ENCODE data around the gene SYNE2.
"Not testable (repeated sequence)": the region's sequence is repeated elsewhere in the genome, so short reads cannot be mapped to it uniquely, and the experiment has no call there.

SYNE2 gene

GRCh38 chr14:64137657-64138290 is 285.0 kb downstream of the SYNE2 start:
- no peak for DNase-seq

- no peak for DNase-seq
These were observed 294.5 kb downstream of the SYNE2 start for GRCh38 chr14:64147126-64147790.

GRCh38 chr14:64149921-64150320 is 297.1 kb downstream of the SYNE2 start:
- DNase-seq: no peak

GRCh38 chr14:64158608-64159007 is 305.8 kb downstream of the SYNE2 start:
- DNase-seq: no peak

GRCh38 chr14:64159588-64159987 is 306.8 kb downstream of the SYNE2 start:
- DNase-seq: no peak

- DNase-seq: no peak
These were observed 317.4 kb downstream of the SYNE2 start for GRCh38 chr14:64170181-64170580.

- no peak for DNase-seq
These were observed 322.3 kb downstream of the SYNE2 start for GRCh38 chr14:64174922-64175782.

GRCh38 chr14:64176330-64176729 is 323.5 kb downstream of the SYNE2 start:
- no peak for DNase-seq

GRCh38 chr14:64178814-64179213 is 326.0 kb downstream of the SYNE2 start:
- no peak for DNase-seq

- not testable (repeated sequence) for DNase-seq
These were observed 330.1 kb downstream of the SYNE2 start for GRCh38 chr14:64182908-64183307.

GRCh38 chr14:64184103-64184729 is 331.4 kb downstream of the SYNE2 start:
- DNase-seq: no peak

GRCh38 chr14:64185184-64185583 is 332.4 kb downstream of the SYNE2 start:
- DNase-seq: no peak

GRCh38 chr14:64186231-64187129 is 333.7 kb downstream of the SYNE2 start:
- DNase-seq: no peak

GRCh38 chr14:64187331-64187730 is 334.5 kb downstream of the SYNE2 start:
- no peak for DNase-seq

GRCh38 chr14:64190974-64191502 is 338.2 kb downstream of the SYNE2 start:
- no peak for DNase-seq

- DNase-seq: no peak
These were observed 339.0 kb downstream of the SYNE2 start for GRCh38 chr14:64191756-64192155.

GRCh38 chr14:64193821-64194220 is 341.0 kb downstream of the SYNE2 start:
- no peak for DNase-seq

- no peak for DNase-seq
These were observed 341.6 kb downstream of the SYNE2 start for GRCh38 chr14:64194404-64194803.

GRCh38 chr14:64195199-64195598 is 342.4 kb downstream of the SYNE2 start:
- no peak for DNase-seq

GRCh38 chr14:64196056-64196455 is 343.3 kb downstream of the SYNE2 start:
- DNase-seq: no peak

- DNase-seq: no peak
These were observed 344.1 kb downstream of the SYNE2 start for GRCh38 chr14:64196814-64197411.

GRCh38 chr14:64197996-64198395 is 345.2 kb downstream of the SYNE2 start:
- DNase-seq: no peak
